ENCODE data around the gene ABCF1.

Gene ABCF1

DNA sequence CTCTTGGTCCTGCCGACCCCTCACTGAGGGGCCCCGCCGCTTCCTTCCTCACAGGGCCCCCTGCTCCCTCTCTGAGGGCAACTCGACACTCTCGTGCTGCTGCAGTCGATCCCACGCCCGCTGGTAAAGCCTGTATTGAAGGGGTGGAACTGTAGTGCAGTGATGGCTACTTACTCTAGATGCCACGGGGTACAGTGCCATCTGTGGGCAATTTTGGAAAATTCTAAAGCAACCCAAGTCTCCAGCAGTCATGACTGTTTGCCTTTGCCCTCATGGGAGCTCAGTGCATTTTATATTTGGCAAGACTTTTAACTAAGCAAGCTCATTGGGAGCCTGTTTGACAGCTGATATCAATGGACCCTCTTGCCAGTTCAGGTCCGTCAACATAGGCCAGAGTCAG, 69.2 kb downstream of the ABCF1 start:
- H3K36me3 ChIP-seq (ENCODE audit: control insufficient read depth, insufficient read depth, low read length): peaks cover 63% of the 10 kb centered on the region
- 93 to 96% methylated on average over 7 to 8 of the region's 10 CpGs for WGBS, 2 experiments (ENCODE audit: insufficient coverage in 2 of 2)

DNA sequence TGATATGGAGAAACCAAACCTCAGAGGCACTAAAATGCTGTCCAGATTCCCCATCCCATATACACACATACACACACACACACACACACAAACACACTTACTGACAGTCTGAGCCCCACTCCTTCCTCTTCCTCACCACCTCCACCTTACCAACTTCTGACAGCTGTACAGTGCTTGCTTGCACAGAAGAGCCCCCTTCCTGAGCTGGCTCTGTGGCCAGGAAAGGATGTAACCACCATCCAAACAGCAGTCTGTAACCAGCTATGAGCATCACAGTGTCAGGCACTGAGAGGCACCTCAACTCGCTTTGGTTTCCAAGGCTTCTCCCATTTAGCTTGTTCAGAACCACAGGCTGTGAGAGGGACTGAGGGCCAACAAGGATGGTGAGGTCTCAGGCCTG, 69.8 kb downstream of the ABCF1 start:
- no peak overlapping the region for H3K4me3 ChIP-seq (ENCODE audit: extremely low read depth, insufficient read depth, low read length, poor library complexity, severe bottlenecking)
- 89 to 100% methylated on average over 1 of the region's 1 CpG for WGBS, 2 experiments (ENCODE audit: insufficient coverage in 2 of 2)
- no peak overlapping the region for H3K27ac ChIP-seq (ENCODE audit: low read depth, low read length, severe bottlenecking)
- H3K4me1 ChIP-seq (ENCODE audit: control insufficient read depth, insufficient read depth, low read length, poor library complexity, severe bottlenecking): no peaks in the 10 kb centered on the region
- no peaks in the 10 kb centered on the region for H3K9me3 ChIP-seq (ENCODE audit: control insufficient read depth, low read length)
- peaks cover 63% of the 10 kb centered on the region for H3K36me3 ChIP-seq (ENCODE audit: control insufficient read depth, insufficient read depth, low read length)

More for the DNA sequence above, 69.2 kb downstream of the ABCF1 start:
- Histone ChIP-seq H3K4me3 (ENCODE audit: extremely low read depth, insufficient read depth, low read length, poor library complexity, severe bottlenecking) (no peak overlapping the region), H3K9me3 (ENCODE audit: control insufficient read depth, low read length) (no peaks in the 10 kb centered on the region), H3K27ac (ENCODE audit: low read depth, low read length, severe bottlenecking) (no peak overlapping the region), H3K4me1 (ENCODE audit: control insufficient read depth, insufficient read depth, low read length, poor library complexity, severe bottlenecking) (no peaks in the 10 kb centered on the region)

All from mesodermal cell (in vitro differentiated cells).